ENCODE data around the gene NUDT16L1. TPM values are rescaled to one million over a fixed set of nuclear protein-coding genes. Genes with fewer than 3 reads are reported as not detected.

Gene NUDT16L1
- polyA plus RNA-seq, 1 experiment = 25.2 TPM

GRCh38 chr16:4690946-4691665, 2.3 kb upstream of the NUDT16L1 start:
- ChIA-PET CTCF (no interaction called here), POLR2A (no interaction called here)
- Histone ChIP-seq H3K4me3 (ENCODE audit: low read depth, low read length) (no peak overlapping the region), H3K27me3 (ENCODE audit: control insufficient read depth, insufficient read depth, low read length) (no peaks in the 10 kb centered on the region), H3K27ac (ENCODE audit: low read depth, low read length) (no peak overlapping the region), H3K9me3 (ENCODE audit: control insufficient read depth, insufficient read depth, low read length) (no peaks in the 10 kb centered on the region; the same call in 1 of the 2 replicates)
- no peak for DNase-seq (ENCODE audit: low read depth, low spot score)
- TF ChIP-seq CTCF (IDR thresholded peaks at IDR 0.05; ENCODE audit: low read depth, low read length) = no peak

GRCh38 chr16:4691666-4692412, 1.5 kb upstream of the NUDT16L1 start:
- TF ChIP-seq CTCF (IDR thresholded peaks at IDR 0.05; ENCODE audit: low read depth, low read length) = no peak
- Histone ChIP-seq H3K27ac (ENCODE audit: low read depth, low read length) (no peak overlapping the region), H3K27me3 (ENCODE audit: control insufficient read depth, insufficient read depth, low read length) (no peaks in the 10 kb centered on the region), H3K4me3 (ENCODE audit: low read depth, low read length) (no peak overlapping the region), H3K9me3 (ENCODE audit: control insufficient read depth, insufficient read depth, low read length) (no peaks in the 10 kb centered on the region; the same call in 1 of the 2 replicates)
- DNase-seq (ENCODE audit: low read depth, low spot score) = no peak
- POLR2A ChIA-PET = no interaction called here
- CTCF ChIA-PET = no interaction called here

- Histone ChIP-seq H3K4me3 (ENCODE audit: low read depth, low read length) (peak overlapping the region; percentile 69), H3K27me3 (ENCODE audit: control insufficient read depth, insufficient read depth, low read length) (no peaks in the 10 kb centered on the region), H3K27ac (ENCODE audit: low read depth, low read length) (peak overlapping the region; percentile 21), H3K9me3 (ENCODE audit: control insufficient read depth, insufficient read depth, low read length) (no peaks in the 10 kb centered on the region; the same call in 1 of the 2 replicates)
- CTCF ChIA-PET = interaction anchor here (1.4 kb wide), 1 partner anchor 10 kb away, joined by 6 read pairs; no protein-coding TSS in a partner anchor
- POLR2A ChIA-PET = interaction anchor here (1.4 kb wide), 1 partner anchor 42 kb away, joined by 5 read pairs; the partner anchor contains the start of genes ANKS3 and DNAAF8
- TF ChIP-seq CTCF (IDR thresholded peaks at IDR 0.05; ENCODE audit: low read depth, low read length) = no peak
- no peak for DNase-seq (ENCODE audit: low read depth, low spot score)
These were observed 684 bp upstream of the NUDT16L1 start for GRCh38 chr16:4692460-4693295.

GRCh38 chr16:4693956-4694641, 737 bp downstream of the NUDT16L1 start:
- no peaks in the 10 kb centered on the region; the same call in 1 of the 2 replicates for H3K9me3 ChIP-seq (ENCODE audit: control insufficient read depth, insufficient read depth, low read length)
- H3K27me3 ChIP-seq (ENCODE audit: control insufficient read depth, insufficient read depth, low read length) = no peaks in the 10 kb centered on the region
- DNase-seq (ENCODE audit: low read depth, low spot score) = peak; percentile 8
- H3K27ac ChIP-seq (ENCODE audit: low read depth, low read length) = no peak overlapping the region
- ChIA-PET POLR2A (interaction anchor here (0.6 to 1.4 kb wide), 2 partner anchors 40 to 119 kb away, joined by 4 to 5 read pairs; partner anchors contain the start of genes ANKS3 and DNAAF8), CTCF (interaction anchor here (0.6 to 1.6 kb wide), 3 partner anchors 15 to 262 kb away, joined by 3 to 4 read pairs (median 3); no protein-coding TSS in a partner anchor)
- TF ChIP-seq CTCF (IDR thresholded peaks at IDR 0.05; ENCODE audit: low read depth, low read length) = no peak
- H3K4me3 ChIP-seq (ENCODE audit: low read depth, low read length) = peak overlapping the region; percentile 95
